Kidney epithelial cell (primary cell): ENCODE measurements around the gene CNNM3. TPM values are rescaled to one million over a fixed set of nuclear protein-coding genes. Genes with fewer than 3 reads are reported as not detected.

ENCODE experiments used
- DNase-seq: peaks from one replicate; pipeline ENCODE4 v3.0.0-alpha.2; 2010; ENCODE audit warnings: low read depth
- H3K27me3 ChIP-seq: 2 replicates; pipeline ENCODE4 v1.6.0; 2011; ENCODE audit warnings: low read length; ENCODE audit not compliant: control insufficient read depth, insufficient read depth
- H3K36me3 ChIP-seq: 2 replicates; pipeline ENCODE4 v1.5.1; 2011; ENCODE audit warnings: low read length; ENCODE audit not compliant: control insufficient read depth, insufficient read depth
- H3K4me3 ChIP-seq: 2 replicates; pipeline ENCODE4 v1.5.1; 2011; ENCODE audit warnings: low read depth, mild to moderate bottlenecking, control low read depth, low read length
- total RNA-seq: library from RNA; depleted of rRNA; stranded (reverse); fragments of >200 nt; gene quantifications from 2 replicates; pipeline ENCODE4 v1.2.3, GENCODE V29; 2015
- TF ChIP-seq, protein P1 (sequence below): IDR thresholded peaks from 2 replicates; pipeline ENCODE4 v1.5.1; 2011; ENCODE audit warnings: mild to moderate bottlenecking, moderate library complexity, low read length, control low read depth, inconsistent platforms; ENCODE audit not compliant: insufficient read depth, poor library complexity, severe bottlenecking

CNNM3 gene
- total RNA-seq, 1 donor from 2014 or later = 9.2 TPM

DNA sequence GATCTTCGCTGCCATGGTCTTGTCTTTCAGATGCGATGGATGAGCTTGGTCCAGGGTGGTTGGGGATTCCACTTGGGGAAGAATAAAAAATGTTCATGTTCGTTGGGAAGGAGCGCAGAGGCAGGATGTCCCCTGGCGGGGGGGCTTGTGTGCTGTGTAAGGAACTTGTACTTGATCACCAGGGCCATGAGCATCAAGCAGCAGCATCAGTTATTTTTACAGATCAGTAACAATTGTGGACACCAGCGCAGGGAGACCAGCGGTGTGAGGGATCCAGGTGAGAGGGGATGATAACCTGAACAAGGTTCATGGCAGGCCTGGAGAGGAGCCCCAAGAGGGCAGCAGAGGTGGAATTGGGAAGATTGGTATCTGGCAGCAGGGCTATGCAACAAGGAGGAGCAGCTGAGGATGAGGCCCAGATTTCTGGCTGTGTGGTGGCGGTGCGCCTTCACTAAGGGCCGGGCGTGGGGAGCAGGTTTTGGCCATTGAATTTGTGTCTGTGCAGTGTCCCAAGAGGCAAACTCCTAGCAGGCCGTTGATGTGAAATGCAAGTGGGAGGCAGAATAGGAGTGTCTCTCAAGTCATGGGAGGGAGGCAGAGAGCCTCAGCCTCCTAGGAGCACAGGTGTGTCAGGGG is 3.9 kb downstream of the CNNM3 start:
- Histone ChIP-seq H3K27me3 (no peaks in the 10 kb centered on the region), H3K4me3 (no peak overlapping the region), H3K36me3 (no peaks in the 10 kb centered on the region)
- TF ChIP-seq, protein P1, sequence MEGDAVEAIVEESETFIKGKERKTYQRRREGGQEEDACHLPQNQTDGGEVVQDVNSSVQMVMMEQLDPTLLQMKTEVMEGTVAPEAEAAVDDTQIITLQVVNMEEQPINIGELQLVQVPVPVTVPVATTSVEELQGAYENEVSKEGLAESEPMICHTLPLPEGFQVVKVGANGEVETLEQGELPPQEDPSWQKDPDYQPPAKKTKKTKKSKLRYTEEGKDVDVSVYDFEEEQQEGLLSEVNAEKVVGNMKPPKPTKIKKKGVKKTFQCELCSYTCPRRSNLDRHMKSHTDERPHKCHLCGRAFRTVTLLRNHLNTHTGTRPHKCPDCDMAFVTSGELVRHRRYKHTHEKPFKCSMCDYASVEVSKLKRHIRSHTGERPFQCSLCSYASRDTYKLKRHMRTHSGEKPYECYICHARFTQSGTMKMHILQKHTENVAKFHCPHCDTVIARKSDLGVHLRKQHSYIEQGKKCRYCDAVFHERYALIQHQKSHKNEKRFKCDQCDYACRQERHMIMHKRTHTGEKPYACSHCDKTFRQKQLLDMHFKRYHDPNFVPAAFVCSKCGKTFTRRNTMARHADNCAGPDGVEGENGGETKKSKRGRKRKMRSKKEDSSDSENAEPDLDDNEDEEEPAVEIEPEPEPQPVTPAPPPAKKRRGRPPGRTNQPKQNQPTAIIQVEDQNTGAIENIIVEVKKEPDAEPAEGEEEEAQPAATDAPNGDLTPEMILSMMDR = no peak
- no peak for DNase-seq

DNA sequence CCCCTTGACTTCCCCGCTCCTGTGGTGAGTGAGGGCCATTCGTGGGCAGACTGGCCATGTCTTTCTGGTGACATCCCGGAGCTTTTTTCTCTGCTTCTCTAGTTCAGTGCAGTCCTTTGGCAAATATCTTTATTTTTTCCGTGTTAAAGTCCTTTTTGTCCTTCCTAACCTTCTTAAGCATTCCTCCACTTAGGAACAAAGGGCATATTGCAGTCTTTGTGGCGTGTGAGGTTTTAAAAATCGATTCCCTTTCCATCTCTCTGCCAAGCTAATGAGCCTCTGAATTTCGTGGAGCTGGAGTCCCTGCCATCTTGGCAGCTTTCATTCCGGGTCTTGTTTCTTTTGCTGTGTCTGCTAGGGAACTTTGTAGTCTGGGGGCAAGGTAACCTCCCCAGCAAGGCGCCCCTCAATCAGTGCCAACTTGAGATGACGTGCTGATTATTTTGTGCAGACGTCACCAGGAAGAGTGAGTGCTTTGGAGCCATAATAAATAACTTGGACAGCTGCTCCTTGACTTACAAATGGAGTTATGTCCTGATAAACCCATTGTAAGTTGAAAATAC is 5.1 kb downstream of the CNNM3 start:
- Histone ChIP-seq H3K4me3 (no peak overlapping the region), H3K27me3 (no peaks in the 10 kb centered on the region), H3K36me3 (no peaks in the 10 kb centered on the region)
- no peak for DNase-seq
- TF ChIP-seq, protein P1 = no peak

DNA sequence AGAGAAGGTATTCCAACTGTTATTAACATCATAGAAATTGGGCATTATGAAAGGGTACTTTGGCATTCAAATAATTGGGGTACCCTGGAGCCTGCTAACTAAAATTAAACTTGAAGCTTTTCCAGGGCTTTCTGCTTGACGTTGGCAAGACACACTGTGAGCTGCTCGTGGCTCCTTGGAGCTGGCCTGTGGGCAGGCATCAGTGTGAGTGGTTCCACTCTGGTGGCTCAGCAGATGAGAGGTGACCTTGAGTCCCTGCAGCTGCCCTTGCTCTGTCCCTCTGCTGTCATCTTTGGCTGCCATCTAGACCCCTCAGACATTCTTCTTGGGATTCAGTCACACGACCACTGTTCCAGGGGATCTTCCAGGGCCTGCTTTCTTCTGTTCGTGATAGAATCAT is 6.7 kb downstream of the CNNM3 start:
- DNase-seq = no peak
- H3K4me3 ChIP-seq = no peak overlapping the region
- no peaks in the 10 kb centered on the region for H3K36me3 ChIP-seq
- no peaks in the 10 kb centered on the region for H3K27me3 ChIP-seq
- TF ChIP-seq, protein P1 = no peak

DNA sequence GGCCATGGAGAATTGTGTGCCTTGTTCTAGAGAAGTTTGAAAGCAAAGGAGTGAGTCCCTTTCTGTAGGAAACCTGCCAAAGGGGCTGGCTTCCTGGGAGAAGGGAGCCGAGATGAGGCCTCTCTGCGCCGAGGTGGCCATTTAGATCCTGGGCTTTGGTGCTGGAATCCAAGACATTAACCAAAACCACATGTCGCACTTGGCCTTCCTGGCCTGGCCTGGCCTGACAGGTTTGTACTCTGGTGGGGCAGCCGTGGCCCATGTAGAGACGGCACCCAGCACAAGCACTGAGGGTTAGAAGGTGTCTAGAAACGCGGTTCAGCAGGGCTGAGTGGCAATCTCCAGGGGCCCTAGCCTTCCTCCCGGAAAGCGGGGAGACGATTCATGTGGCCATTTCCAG is 7.1 kb downstream of the CNNM3 start:
- no peak for DNase-seq
- TF ChIP-seq, protein P1 = no peak
- Histone ChIP-seq H3K27me3 (no peaks in the 10 kb centered on the region), H3K36me3 (peaks cover 1% of the 10 kb centered on the region), H3K4me3 (no peak overlapping the region)

DNA sequence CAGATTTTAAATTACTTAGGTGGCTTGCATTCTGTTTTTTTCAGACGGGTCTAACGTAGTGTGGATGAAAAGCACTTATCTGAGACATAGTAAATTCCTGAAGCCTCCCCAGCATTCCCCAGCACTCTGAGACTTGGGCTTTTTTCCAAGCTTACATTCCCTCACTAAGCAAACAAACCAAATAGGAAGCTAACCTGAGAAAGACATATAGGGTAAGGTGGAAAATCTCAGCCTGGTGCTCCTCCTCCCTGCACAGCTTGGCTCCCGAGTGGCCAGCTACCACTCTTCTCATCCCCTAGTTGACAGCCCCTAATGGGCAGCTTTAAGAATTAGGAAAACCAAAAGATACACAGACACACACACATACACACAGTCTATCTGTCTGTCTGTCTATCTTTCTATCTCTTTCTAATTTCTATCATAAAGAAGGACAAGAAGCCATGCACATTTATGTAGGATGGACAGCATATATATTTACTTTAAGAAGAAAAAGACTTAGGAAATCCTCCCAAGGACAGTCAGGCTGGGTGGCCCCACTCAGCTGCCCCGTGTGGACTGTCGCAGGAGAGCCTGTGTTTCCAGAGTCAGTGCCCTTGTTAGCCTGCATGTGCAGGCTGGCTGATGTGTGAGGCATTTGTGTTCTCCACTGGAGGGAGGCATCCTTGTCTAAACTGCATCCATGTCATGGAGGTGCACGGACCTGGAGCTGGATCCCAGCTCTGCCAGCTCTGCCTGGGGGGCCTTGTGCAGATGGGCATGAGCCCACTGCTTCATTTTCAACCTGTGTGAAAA is 8.2 kb downstream of the CNNM3 start:
- peaks cover 1% of the 10 kb centered on the region for H3K36me3 ChIP-seq
- no peak overlapping the region for H3K4me3 ChIP-seq
- H3K27me3 ChIP-seq = no peaks in the 10 kb centered on the region
- no peak for DNase-seq
- TF ChIP-seq, protein P1 = no peak
